Esophagus muscularis mucosa (tissue), 4 donors: ENCODE data around the gene TPRX2. TPM values are rescaled to one million over a fixed set of nuclear protein-coding genes. Genes with fewer than 3 reads are reported as not detected.

Experiments
- total RNA-seq, 4 donors: library from RNA; depleted of rRNA; stranded (reverse); fragments of >200 nt; gene quantifications; one replicate each; pipeline versions ENCODE4 v1.1.0 to v1.2.1, GENCODE V29; 2016

The TPRX2 gene
- total RNA-seq, 4 donors from 2014 or later = not detected

Other genes with a start within 250 kb of the TPRX2 start
- gene EHD2, start 145.8 kb upstream of the TPRX2 start, total RNA-seq = 100 to 1,000 TPM; 154 to 444 (median 250) TPM
- gene NOP53, start 113.7 kb upstream of the TPRX2 start, total RNA-seq = 100 to 1,000 TPM; 350 to 500 (median 454) TPM
- 1,000 to 10,000 TPM; 1,363 to 1,667 (median 1,434) TPM for gene SELENOW, start 80.5 kb upstream of the TPRX2 start, total RNA-seq
- not detected for gene TPRX1, start 54.7 kb upstream of the TPRX2 start, total RNA-seq
- not detected for gene CRX, start 37.3 kb upstream of the TPRX2 start, total RNA-seq
- not detected for gene SULT2A1, start 27.1 kb downstream of the TPRX2 start, total RNA-seq
- gene BSPH1, start 132.9 kb downstream of the TPRX2 start, total RNA-seq = not detected
- gene ELSPBP1, start 135.4 kb downstream of the TPRX2 start, total RNA-seq = not detected
- gene CABP5, start 184.8 kb downstream of the TPRX2 start, total RNA-seq = not detected